ENCODE measurements around the gene MID2. TPM values are rescaled to one million over a fixed set of nuclear protein-coding genes. Genes with fewer than 3 reads are reported as not detected.

The MID2 gene
- total RNA-seq, 1 donor from 2014 or later: 9.4 TPM

GRCh38 chrX:107902721-107903120 lies 77.1 kb downstream of the MID2 start:
- TF ChIP-seq, protein P1, sequence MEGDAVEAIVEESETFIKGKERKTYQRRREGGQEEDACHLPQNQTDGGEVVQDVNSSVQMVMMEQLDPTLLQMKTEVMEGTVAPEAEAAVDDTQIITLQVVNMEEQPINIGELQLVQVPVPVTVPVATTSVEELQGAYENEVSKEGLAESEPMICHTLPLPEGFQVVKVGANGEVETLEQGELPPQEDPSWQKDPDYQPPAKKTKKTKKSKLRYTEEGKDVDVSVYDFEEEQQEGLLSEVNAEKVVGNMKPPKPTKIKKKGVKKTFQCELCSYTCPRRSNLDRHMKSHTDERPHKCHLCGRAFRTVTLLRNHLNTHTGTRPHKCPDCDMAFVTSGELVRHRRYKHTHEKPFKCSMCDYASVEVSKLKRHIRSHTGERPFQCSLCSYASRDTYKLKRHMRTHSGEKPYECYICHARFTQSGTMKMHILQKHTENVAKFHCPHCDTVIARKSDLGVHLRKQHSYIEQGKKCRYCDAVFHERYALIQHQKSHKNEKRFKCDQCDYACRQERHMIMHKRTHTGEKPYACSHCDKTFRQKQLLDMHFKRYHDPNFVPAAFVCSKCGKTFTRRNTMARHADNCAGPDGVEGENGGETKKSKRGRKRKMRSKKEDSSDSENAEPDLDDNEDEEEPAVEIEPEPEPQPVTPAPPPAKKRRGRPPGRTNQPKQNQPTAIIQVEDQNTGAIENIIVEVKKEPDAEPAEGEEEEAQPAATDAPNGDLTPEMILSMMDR (IDR thresholded peaks at IDR 0.05; ENCODE audit: unreplicated experiment): no peak
- Mint-ChIP-seq H3K9me3 (peaks cover 42% of the 10 kb centered on the region), H3K27me3 (ENCODE audit: low read depth) (no peaks in the 10 kb centered on the region), H3K36me3 (peaks cover 11% of the 10 kb centered on the region), H3K4me1 (no peaks in the 10 kb centered on the region), H3K27ac (no peak overlapping the region), H3K4me3 (no peak overlapping the region)
- DNase-seq (ENCODE audit: low spot score in 2 of 2, unreplicated experiment in 2 of 2): no peak

DNA sequence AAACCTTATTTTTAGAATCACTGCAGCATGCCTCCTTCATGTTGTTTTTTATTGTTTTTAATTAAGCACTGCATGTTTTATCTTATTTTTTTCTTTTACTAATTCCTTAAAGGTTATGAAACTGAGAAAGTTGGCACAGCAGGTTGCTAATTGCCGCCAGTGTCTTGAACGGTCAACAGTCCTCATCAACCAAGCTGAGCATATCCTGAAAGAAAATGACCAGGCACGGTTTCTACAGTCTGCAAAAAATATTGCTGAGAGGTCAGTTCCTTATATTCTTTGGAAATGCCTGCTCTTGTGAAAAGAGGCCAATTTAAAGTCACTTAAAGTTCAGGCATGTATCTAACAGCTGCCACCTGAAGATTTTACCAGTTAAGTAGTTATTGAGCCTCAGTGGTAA lies 79.7 kb downstream of the MID2 start:
- no peaks in the 10 kb centered on the region for H3K27me3 Mint-ChIP-seq (ENCODE audit: low read depth)
- H3K27ac Mint-ChIP-seq: no peak overlapping the region
- peaks cover 16% of the 10 kb centered on the region for H3K36me3 Mint-ChIP-seq
- TF ChIP-seq, protein P1 (IDR thresholded peaks at IDR 0.05; ENCODE audit: unreplicated experiment): no peak
- no peak for DNase-seq (ENCODE audit: low spot score in 2 of 2, unreplicated experiment in 2 of 2)
- no peak overlapping the region for H3K4me3 Mint-ChIP-seq
- no peaks in the 10 kb centered on the region for H3K4me1 Mint-ChIP-seq
- peaks cover 27% of the 10 kb centered on the region for H3K9me3 Mint-ChIP-seq

DNA sequence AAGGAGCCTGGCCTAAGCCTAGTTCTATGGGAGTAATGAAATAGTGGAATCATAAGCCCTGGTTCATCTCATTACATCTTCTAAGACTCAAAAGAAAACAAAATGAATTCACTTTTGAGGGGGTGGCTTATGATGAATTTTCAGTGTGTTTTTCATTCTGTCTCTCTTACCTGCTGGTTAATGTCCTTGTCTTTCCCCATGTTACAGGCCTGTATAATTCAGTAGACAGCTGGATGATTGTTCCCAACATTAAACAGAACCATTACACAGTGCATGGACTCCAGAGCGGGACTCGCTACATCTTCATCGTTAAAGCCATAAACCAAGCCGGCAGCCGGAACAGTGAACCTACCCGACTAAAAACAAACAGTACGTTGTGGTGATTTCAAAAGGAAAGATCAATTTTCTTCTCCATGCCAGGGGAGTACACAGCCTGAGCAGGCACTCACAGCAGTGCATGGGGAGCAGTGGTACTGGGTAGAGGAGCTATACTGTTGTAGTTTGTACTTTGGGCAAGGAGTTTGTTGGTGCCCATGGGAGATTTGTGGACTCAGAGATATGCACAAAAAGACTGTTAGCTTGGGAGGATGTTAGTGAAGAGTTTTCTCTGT lies 98.6 kb downstream of the MID2 start:
- H3K27me3 Mint-ChIP-seq (ENCODE audit: low read depth): no peaks in the 10 kb centered on the region
- H3K36me3 Mint-ChIP-seq: peaks cover 9% of the 10 kb centered on the region
- H3K9me3 Mint-ChIP-seq: peaks cover 29% of the 10 kb centered on the region
- no peak overlapping the region for H3K4me3 Mint-ChIP-seq
- TF ChIP-seq, protein P1 (IDR thresholded peaks at IDR 0.05; ENCODE audit: unreplicated experiment): no peak
- no peak overlapping the region for H3K27ac Mint-ChIP-seq
- no peaks in the 10 kb centered on the region for H3K4me1 Mint-ChIP-seq
- DNase-seq (ENCODE audit: low spot score in 2 of 2, unreplicated experiment in 2 of 2): no peak

DNA sequence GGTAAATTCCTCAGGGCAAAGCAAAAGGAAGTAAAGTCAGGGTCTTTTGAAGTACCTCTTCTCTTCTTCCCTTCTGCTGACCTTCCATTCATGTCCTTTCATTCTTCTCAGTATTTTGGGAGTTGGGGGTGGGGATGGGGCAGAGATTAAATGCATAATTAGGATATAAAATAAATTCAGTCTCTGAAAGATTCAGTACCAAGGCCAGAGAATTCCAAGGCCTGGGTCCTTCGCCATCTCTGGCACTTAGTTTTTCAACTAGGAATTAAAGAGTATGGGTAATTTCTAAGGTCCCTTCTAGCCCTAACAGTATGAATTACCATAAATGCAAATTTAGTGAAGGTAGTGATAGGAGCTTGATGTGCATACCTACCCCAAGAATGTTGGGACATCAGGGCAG lies 108.6 kb downstream of the MID2 start:
- no peak for DNase-seq (ENCODE audit: low spot score in 2 of 2, unreplicated experiment in 2 of 2)

GRCh38 chrX:107935200-107935599 lies 109.5 kb downstream of the MID2 start:
- Mint-ChIP-seq H3K4me1 (peaks cover 4% of the 10 kb centered on the region), H3K27me3 (ENCODE audit: low read depth) (peaks cover 25% of the 10 kb centered on the region), H3K27ac (no peak overlapping the region), H3K9me3 (peaks cover 24% of the 10 kb centered on the region), H3K4me3 (peak overlapping the region; percentile 65), H3K36me3 (no peaks in the 10 kb centered on the region)
- DNase-seq (ENCODE audit: low spot score in 2 of 2, unreplicated experiment in 2 of 2): no peak
- TF ChIP-seq, protein P1 (IDR thresholded peaks at IDR 0.05; ENCODE audit: unreplicated experiment): no peak

More for the DNA sequence above, 108.6 kb downstream of the MID2 start:
- no peak overlapping the region for H3K4me3 Mint-ChIP-seq
- peaks cover 23% of the 10 kb centered on the region for H3K9me3 Mint-ChIP-seq
- TF ChIP-seq, protein P1 (IDR thresholded peaks at IDR 0.05; ENCODE audit: unreplicated experiment): no peak
- H3K27ac Mint-ChIP-seq: no peak overlapping the region
- H3K4me1 Mint-ChIP-seq: peaks cover 4% of the 10 kb centered on the region
- peaks cover 25% of the 10 kb centered on the region for H3K27me3 Mint-ChIP-seq (ENCODE audit: low read depth)
- no peaks in the 10 kb centered on the region for H3K36me3 Mint-ChIP-seq
